RPMI8226 (cell line): ENCODE results near the gene USP40.

ENCODE experiments used
- DNase-seq: peaks from one replicate; pipeline ENCODE4 v3.0.0-alpha.2; 2015

The USP40 gene

GRCh38 chr2:233456111-233456510, 110.5 kb downstream of the USP40 start:
- DNase-seq, result no peak

- no peak for DNase-seq
Observed at GRCh38 chr2:233455491-233455890, 111.1 kb downstream of the USP40 start.

GRCh38 chr2:233455006-233455405, 111.6 kb downstream of the USP40 start:
- DNase-seq, result no peak

- no peak for DNase-seq
Observed at GRCh38 chr2:233453916-233454315, 112.7 kb downstream of the USP40 start.

- no peak for DNase-seq
Observed at GRCh38 chr2:233453111-233453915, 113.3 kb downstream of the USP40 start.

- no peak for DNase-seq
Observed at GRCh38 chr2:233451950-233452349, 114.6 kb downstream of the USP40 start.

GRCh38 chr2:233450864-233451575, 115.6 kb downstream of the USP40 start:
- no peak for DNase-seq

GRCh38 chr2:233449921-233450863, 116.4 kb downstream of the USP40 start:
- DNase-seq, result no peak

GRCh38 chr2:233449081-233449901, 117.3 kb downstream of the USP40 start:
- no peak for DNase-seq

GRCh38 chr2:233448575-233448974, 118.0 kb downstream of the USP40 start:
- DNase-seq, result no peak

GRCh38 chr2:233448220-233448559, 118.4 kb downstream of the USP40 start:
- no peak for DNase-seq

- no peak for DNase-seq
Observed at GRCh38 chr2:233447506-233448219, 118.9 kb downstream of the USP40 start.

GRCh38 chr2:233446606-233447305, 119.8 kb downstream of the USP40 start:
- no peak for DNase-seq

- no peak for DNase-seq
Observed at GRCh38 chr2:233446121-233446520, 120.5 kb downstream of the USP40 start.

- DNase-seq, result no peak
Observed at GRCh38 chr2:233445152-233445830, 121.3 kb downstream of the USP40 start.

GRCh38 chr2:233444501-233444900, 122.1 kb downstream of the USP40 start:
- no peak for DNase-seq

GRCh38 chr2:233443511-233444183, 122.9 kb downstream of the USP40 start:
- DNase-seq, result peak; percentile 73

- DNase-seq, result no peak
Observed at GRCh38 chr2:233442028-233442310, 124.6 kb downstream of the USP40 start.

- DNase-seq, result no peak
Observed at GRCh38 chr2:233441161-233442027, 125.2 kb downstream of the USP40 start.
